H1 (cell line): Measurements from ENCODE around the gene EPHA3. TPM values are rescaled to one million over a fixed set of nuclear protein-coding genes. Genes with fewer than 3 reads are reported as not detected.

Experiments used
- NRF1 ChIP-seq: IDR thresholded peaks from 2 replicates; pipeline ENCODE4 v1.6.1; 2011; ENCODE audit warnings: mild to moderate bottlenecking, low read depth, low read length, improper control_type of control experiment
- RAD21 ChIP-seq, 2 experiments: IDR thresholded peaks in 1 of 2; conservative IDR thresholded peaks in 1 of 2; 2 replicates each; pipeline ENCODE4 v1.6.1; 2011; ENCODE audit warnings: low read depth in 2 of 2, low read length in 2 of 2, improper control_type of control experiment in 1 of 2, inconsistent platforms in 1 of 2, mild to moderate bottlenecking in 1 of 2, moderate library complexity in 1 of 2
- SP4 ChIP-seq: IDR thresholded peaks from 2 replicates; pipeline ENCODE4 v1.6.1; 2012; ENCODE audit warnings: low read length, inconsistent platforms
- polyA plus RNA-seq, 7 experiments: library from polyadenylated mRNA; depleted of rRNA in 3 of 7; stranded (reverse) in 5 of 7; unstranded in 2 of 7; fragments of >200 nt in 5 of 7; fragments of 200-250 nt in 2 of 7; gene quantifications; 1 replicate in 5 of 7; 2 replicates in 1 of 7; 4 replicates in 1 of 7; pipeline versions ENCODE4 v1.2.1 to v1.2.3, GENCODE V29; 2011 to 2013; ENCODE audit warnings: missing spikeins in 2 of 7, mixed read lengths in 2 of 7
- total RNA-seq: library from RNA; stranded (reverse); fragmentation: NEBNext Ultra II Directional; extraction: Animal tissue kit (Norgen Biotek cat#: 25700); gene quantifications from 2 replicates; pipeline ENCODE4 v1.2.1, GENCODE V29; 2021

EPHA3 gene
- total and polyA plus RNA-seq, 2 of the 8 experiments (the other 6 are each of a cell fraction or from before 2014, with no cell fraction given), result 0.09 to 0.22 TPM

DNA sequence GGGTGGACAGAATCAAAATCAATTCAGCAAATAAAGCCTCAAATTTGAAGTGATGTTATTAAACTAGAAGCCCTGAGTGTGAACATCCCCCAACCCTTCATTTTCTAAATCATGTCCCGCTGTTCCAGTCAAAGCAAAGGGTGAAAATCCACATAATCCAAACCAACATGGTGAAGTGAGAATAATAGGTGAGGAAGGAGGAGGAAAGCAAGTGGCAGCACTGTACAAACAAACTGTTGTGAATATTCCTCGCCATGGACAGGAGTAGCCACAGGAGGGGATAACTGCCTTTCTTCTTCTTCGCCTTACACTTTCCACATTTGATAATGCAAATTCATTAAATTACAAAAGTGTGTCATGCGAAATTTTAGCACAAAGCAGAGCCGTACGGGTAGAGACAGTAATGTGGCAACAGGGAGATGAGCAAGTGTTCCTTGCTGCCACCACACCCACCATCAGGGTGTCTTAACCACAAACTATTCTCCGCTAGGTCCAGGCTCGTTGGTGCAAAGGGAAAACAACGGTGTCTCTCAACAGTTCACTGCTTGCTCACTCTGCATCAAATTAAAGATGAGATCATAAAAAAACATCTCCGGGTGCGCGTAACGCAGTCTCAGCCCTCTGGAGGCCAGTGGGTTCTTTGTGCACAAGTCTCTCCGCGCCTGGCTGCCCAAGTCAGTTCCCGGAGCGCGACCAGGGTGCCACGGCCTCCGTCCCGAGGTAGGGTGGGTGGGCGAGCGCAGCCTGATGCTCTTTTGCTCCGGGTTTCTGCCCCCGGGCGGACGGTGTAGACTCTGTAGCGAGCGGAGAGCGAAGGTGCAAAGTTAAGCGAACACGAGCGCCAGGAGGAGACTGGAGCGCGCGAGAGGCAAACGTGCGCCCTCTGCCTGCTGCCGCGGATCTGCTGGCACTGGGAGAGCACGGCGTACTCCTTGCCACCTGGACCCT is 6.7 kb downstream of the EPHA3 start (continued):
- TF ChIP-seq NRF1 (no peak), SP4 (no peak), RAD21 (IDR thresholded peaks at IDR 0.05 in 1 of 2, conservative IDR thresholded peaks at IDR 0.05 in 1 of 2; ENCODE audit: low read depth in 2 of 2, low read length in 2 of 2) (peak; percentile 65 to 77)
